HEK293T (cell line): ENCODE measurements around the gene SHANK1.
"Not testable (repeated sequence)": the region's sequence is repeated elsewhere in the genome, so short reads cannot be mapped to it uniquely, and the experiment has no call there.

Source experiments
- CTCF ChIA-PET: fragments of 350-600 bp; formaldehyde crosslinking; extraction: SDS; loops from one replicate; lab custom pipeline; 2021; ENCODE audit warnings: antibody characterized with exemption, inconsistent platforms; lab: Yijun Ruan, JAX
- POLR2A ChIA-PET: fragments of 350-600 bp; formaldehyde crosslinking; extraction: SDS; loops from one replicate; lab custom pipeline; 2020; ENCODE audit warnings: antibody characterized with exemption, inconsistent platforms; lab: Yijun Ruan, JAX
- DNase-seq: peaks from one replicate; pipeline ENCODE4 v3.0.0; 2012; ENCODE audit warnings: mixed read lengths; ENCODE audit errors: extremely low spot score
- ARNT ChIP-seq: fragments of 450-650 bp; IDR thresholded peaks from 2 replicates; pipeline ENCODE4 v1.6.1; 2017; ENCODE audit warnings: mild to moderate bottlenecking
- BHLHE40 ChIP-seq: fragments of 450-650 bp; IDR thresholded peaks from 2 replicates; pipeline ENCODE4 v1.6.1; 2016; ENCODE audit warnings: mild to moderate bottlenecking, moderate library complexity, borderline replicate concordance
- CTBP1 ChIP-seq: fragments of 450-650 bp; IDR thresholded peaks from 2 replicates; pipeline ENCODE4 v1.6.1; 2016; ENCODE audit warnings: borderline replicate concordance
- ELF4 ChIP-seq: fragments of 450-650 bp; IDR thresholded peaks from 2 replicates; pipeline ENCODE4 v1.6.1; 2017; ENCODE audit warnings: antibody characterized with exemption
- FOXA1 ChIP-seq: fragments of 450-650 bp; IDR thresholded peaks from 2 replicates; pipeline ENCODE4 v1.6.1; 2016; ENCODE audit warnings: mild to moderate bottlenecking
- FOXK2 ChIP-seq: fragments of 450-650 bp; IDR thresholded peaks from 2 replicates; pipeline ENCODE4 v1.6.1; 2016; ENCODE audit warnings: mild to moderate bottlenecking
- FOXM1 ChIP-seq: fragments of 450-650 bp; IDR thresholded peaks from 2 replicates; pipeline ENCODE4 v1.6.1; 2017; ENCODE audit warnings: mild to moderate bottlenecking, borderline replicate concordance
- HDGF ChIP-seq: fragments of 450-650 bp; IDR thresholded peaks from 2 replicates; pipeline ENCODE4 v1.6.1; 2017; ENCODE audit warnings: antibody characterized with exemption, borderline replicate concordance
- L3MBTL2 ChIP-seq: fragments of 450-650 bp; conservative IDR thresholded peaks from 2 replicates; pipeline ENCODE4 v1.6.1; 2016; ENCODE audit warnings: mild to moderate bottlenecking
- LEF1 ChIP-seq: fragments of 450-650 bp; IDR thresholded peaks from 2 replicates; pipeline ENCODE4 v1.6.1; 2017; ENCODE audit warnings: mild to moderate bottlenecking, borderline replicate concordance
- NFRKB ChIP-seq: fragments of 450-650 bp; IDR thresholded peaks from 2 replicates; pipeline ENCODE4 v1.6.1; 2016; ENCODE audit warnings: mild to moderate bottlenecking, moderate library complexity
- PKNOX1 ChIP-seq: fragments of 450-650 bp; IDR thresholded peaks from 2 replicates; pipeline ENCODE4 v1.6.1; 2016
- SP1 ChIP-seq: fragments of 450-650 bp; IDR thresholded peaks from 2 replicates; pipeline ENCODE4 v1.6.1; 2017
- SUZ12 ChIP-seq: fragments of 450-650 bp; IDR thresholded peaks from 2 replicates; pipeline ENCODE4 v1.6.1; 2016; ENCODE audit warnings: mild to moderate bottlenecking
- TARDBP ChIP-seq: fragments of 450-650 bp; IDR thresholded peaks from 2 replicates; pipeline ENCODE4 v1.6.1; 2016
- ZNF384 ChIP-seq: fragments of 450-650 bp; IDR thresholded peaks from 2 replicates; pipeline ENCODE4 v1.6.1; 2016

Gene SHANK1

GRCh38 chr19:50753879-50754278 lies 34.3 kb upstream of the SHANK1 start:
- POLR2A ChIA-PET = no interaction called here
- DNase-seq = no peak
- CTCF ChIA-PET = no interaction called here
- no peak for TF ChIP-seq FOXA1
- no peak for TF ChIP-seq FOXM1
- TF ChIP-seq BHLHE40 = no peak
- no peak for TF ChIP-seq NFRKB
- TF ChIP-seq SUZ12 = no peak
- no peak for TF ChIP-seq PKNOX1
- TF ChIP-seq LEF1 = no peak
- no peak for TF ChIP-seq ZNF384
- no peak for TF ChIP-seq L3MBTL2
- no peak for TF ChIP-seq CTBP1
- no peak for TF ChIP-seq HDGF
- TF ChIP-seq ELF4 = no peak

- no peak for DNase-seq
- CTCF ChIA-PET = interaction anchor here (1.0 kb wide), 1 partner anchor 31 kb away, joined by 3 read pairs; no protein-coding TSS in a partner anchor
- TF ChIP-seq TARDBP (no peak), SUZ12 (no peak), HDGF (no peak), LEF1 (no peak), FOXM1 (no peak), CTBP1 (no peak), NFRKB (no peak), ELF4 (no peak)
- POLR2A ChIA-PET = no interaction called here
Observed at GRCh38 chr19:50750010-50750409, 30.4 kb upstream of the SHANK1 start.

- POLR2A ChIA-PET = no interaction called here
- no peak for DNase-seq
- CTCF ChIA-PET = interaction anchor here (1.0 to 1.7 kb wide), 2 partner anchors 25 to 31 kb away, joined by 3 to 5 read pairs; no protein-coding TSS in a partner anchor
- no peak for TF ChIP-seq ELF4
- TF ChIP-seq FOXM1 = no peak
- TF ChIP-seq PKNOX1 = no peak
- TF ChIP-seq TARDBP = no peak
- no peak for TF ChIP-seq L3MBTL2
- TF ChIP-seq SUZ12 = no peak
- TF ChIP-seq SP1 = no peak
- TF ChIP-seq ARNT = no peak
- no peak for TF ChIP-seq NFRKB
- TF ChIP-seq CTBP1 = no peak
- no peak for TF ChIP-seq BHLHE40
- no peak for TF ChIP-seq FOXA1
- no peak for TF ChIP-seq HDGF
- no peak for TF ChIP-seq LEF1
- no peak for TF ChIP-seq FOXK2
- TF ChIP-seq ZNF384 = no peak
Observed at GRCh38 chr19:50749490-50749889, 29.9 kb upstream of the SHANK1 start.

GRCh38 chr19:50747141-50747540 lies 27.5 kb upstream of the SHANK1 start:
- POLR2A ChIA-PET, CTCF ChIA-PET, DNase-seq: not testable (repeated sequence)

- POLR2A ChIA-PET = no interaction called here
- TF ChIP-seq L3MBTL2 (no peak), FOXA1 (no peak), SP1 (no peak), BHLHE40 (no peak), NFRKB (no peak), ARNT (no peak), ZNF384 (no peak), SUZ12 (no peak), FOXM1 (no peak), PKNOX1 (no peak), FOXK2 (no peak), LEF1 (no peak), CTBP1 (no peak), TARDBP (no peak)
- CTCF ChIA-PET = no interaction called here
- no peak for DNase-seq
Observed at GRCh38 chr19:50745221-50745620, 25.6 kb upstream of the SHANK1 start.

- no peak for TF ChIP-seq CTBP1
- TF ChIP-seq SP1 = no peak
- TF ChIP-seq TARDBP = no peak
- TF ChIP-seq ZNF384 = no peak
- TF ChIP-seq FOXM1 = no peak
- TF ChIP-seq FOXK2 = no peak
- TF ChIP-seq FOXA1 = no peak
- no peak for TF ChIP-seq ELF4
- TF ChIP-seq LEF1 = no peak
- TF ChIP-seq ARNT = no peak
- TF ChIP-seq BHLHE40 = no peak
- TF ChIP-seq PKNOX1 = no peak
- no peak for TF ChIP-seq NFRKB
- TF ChIP-seq L3MBTL2 = no peak
- TF ChIP-seq HDGF = no peak
- no peak for TF ChIP-seq SUZ12
- no peak for DNase-seq
- ChIA-PET CTCF (no interaction called here), POLR2A (no interaction called here)
Observed at GRCh38 chr19:50743537-50743936, 23.9 kb upstream of the SHANK1 start.
